GM13977 (cell line): Measurements from ENCODE around the gene AGAP3.

Experiments used
- DNase-seq: peaks from one replicate; pipeline ENCODE4 v3.0.0; 2012; ENCODE audit warnings: low spot score
- in situ Hi-C: fragments of 300-500 bp; cut with MboI; formaldehyde crosslinking; loops from one replicate; pipeline ENCODE4 v1.12.0; 2022; ENCODE audit warnings: low sequenced_read_pairs, low pct_unique_long_range_greater_than_20kb, mixed read lengths, inconsistent platforms; ENCODE audit not compliant: unreplicated experiment
- TF ChIP-seq, protein P1 (sequence below): IDR thresholded peaks from 2 replicates; pipeline ENCODE4 v1.5.1; 2012; ENCODE audit warnings: mild to moderate bottlenecking, control low read depth; ENCODE audit not compliant: insufficient read depth; ENCODE audit errors: extremely low read depth, missing control alignments

AGAP3 gene

DNA sequence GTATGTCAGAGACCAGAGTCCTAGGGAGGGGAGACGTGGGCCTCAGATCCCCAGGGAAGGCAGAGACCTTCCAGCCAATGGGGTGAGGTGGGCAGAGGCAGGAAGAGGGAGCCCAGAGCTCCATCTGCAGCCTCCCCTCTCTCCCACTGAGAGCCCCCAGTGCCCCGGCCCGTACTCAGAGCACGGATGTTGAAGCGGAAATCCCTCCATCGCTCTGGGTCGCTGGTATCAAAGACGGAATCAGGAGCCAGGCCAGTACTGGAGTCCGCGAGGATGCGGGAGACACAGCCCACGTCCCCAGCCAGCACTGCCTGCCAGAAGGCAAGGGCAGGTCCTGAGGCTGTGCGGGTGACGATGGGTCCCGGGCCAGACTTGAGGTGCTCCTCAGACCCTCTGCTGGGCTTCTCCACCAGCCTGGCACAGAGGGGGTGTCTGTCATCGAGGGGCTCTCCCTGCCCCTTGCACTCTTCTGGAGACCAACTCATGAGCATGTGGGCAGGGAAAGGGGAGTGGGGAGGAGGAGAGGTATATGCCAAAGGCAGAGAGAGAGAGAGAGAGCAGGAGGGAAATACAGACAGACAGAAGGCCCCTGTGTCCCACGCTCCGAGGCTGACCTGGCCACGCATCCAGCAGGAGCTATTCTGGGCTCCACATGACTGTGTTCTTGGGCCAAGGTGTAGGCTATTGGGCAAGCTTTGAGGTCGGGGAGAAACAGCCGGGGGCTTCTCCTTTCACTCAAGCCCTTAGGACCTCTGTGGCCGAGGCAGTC is 100.5 kb downstream of the AGAP3 start, which contains the start of gene ASB10:
ASB10 (minus strand) TSS at position 611 of the 769 bp plus-strand sequence; CDS start at position 491, 120 bp downstream.
- in situ Hi-C loops, result no loop called here
- TF ChIP-seq, protein P1, sequence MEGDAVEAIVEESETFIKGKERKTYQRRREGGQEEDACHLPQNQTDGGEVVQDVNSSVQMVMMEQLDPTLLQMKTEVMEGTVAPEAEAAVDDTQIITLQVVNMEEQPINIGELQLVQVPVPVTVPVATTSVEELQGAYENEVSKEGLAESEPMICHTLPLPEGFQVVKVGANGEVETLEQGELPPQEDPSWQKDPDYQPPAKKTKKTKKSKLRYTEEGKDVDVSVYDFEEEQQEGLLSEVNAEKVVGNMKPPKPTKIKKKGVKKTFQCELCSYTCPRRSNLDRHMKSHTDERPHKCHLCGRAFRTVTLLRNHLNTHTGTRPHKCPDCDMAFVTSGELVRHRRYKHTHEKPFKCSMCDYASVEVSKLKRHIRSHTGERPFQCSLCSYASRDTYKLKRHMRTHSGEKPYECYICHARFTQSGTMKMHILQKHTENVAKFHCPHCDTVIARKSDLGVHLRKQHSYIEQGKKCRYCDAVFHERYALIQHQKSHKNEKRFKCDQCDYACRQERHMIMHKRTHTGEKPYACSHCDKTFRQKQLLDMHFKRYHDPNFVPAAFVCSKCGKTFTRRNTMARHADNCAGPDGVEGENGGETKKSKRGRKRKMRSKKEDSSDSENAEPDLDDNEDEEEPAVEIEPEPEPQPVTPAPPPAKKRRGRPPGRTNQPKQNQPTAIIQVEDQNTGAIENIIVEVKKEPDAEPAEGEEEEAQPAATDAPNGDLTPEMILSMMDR, result no peak
- DNase-seq, result no peak

DNA sequence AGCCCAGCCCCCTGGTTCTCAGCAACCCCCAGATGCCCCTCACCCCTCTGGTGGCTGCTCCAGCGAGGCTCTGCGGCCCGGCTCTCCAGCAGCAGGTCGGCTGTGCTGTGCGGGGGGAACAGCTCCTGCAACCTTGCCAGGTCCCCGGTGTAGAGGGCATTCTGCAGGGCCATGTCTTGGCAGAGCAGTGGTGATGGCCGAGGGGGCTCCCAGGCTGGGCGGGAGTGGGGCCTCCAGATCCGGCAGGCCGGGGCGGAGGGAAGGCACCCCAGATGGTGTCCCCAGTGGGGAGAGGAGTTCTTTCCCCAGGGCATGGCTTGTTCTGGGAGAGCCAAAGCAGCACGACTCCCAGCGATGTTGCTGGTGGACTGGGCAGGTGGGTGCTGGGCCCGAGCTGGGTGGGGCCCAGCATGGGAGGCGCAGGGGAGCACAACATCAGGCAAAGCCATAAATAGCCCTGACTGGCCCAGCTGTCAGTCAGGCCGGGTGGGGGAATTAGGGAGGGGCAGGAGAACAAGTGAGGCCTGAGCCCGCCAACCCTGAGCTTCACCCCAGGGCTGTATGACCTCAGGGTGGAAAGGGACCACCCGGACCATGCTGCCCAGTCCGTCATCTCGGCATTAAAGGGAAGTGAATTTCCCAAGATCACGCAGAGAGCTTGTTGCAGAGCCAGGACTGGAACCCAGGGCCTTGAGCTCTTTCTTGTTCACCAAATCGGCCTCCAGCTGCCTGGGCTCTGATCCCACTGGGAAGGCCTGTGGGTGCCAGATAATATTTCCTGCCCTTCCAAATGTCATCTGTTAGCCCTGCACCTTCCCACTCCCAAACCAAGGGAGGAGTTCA is 101.4 kb downstream of the AGAP3 start:
- no peak for DNase-seq
- in situ Hi-C loops, result no loop called here
- TF ChIP-seq, protein P1, result no peak

DNA sequence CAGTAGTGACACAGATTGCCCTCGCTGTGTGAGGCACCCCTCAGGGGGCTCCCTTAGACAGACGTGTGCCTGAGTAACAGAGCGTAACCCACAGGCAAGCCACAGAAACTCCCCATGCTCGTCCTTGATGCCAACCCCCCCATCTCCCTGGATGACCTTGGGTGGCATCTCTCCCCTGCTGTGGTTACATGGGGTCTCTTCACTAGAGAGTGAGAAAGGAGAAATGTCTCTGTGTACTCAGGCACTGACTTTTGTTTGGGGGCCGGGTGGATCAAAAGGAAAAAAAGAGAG is 101.9 kb downstream of the AGAP3 start:
- in situ Hi-C loops, result no loop called here
- TF ChIP-seq, protein P1, result no peak
- no peak for DNase-seq

DNA sequence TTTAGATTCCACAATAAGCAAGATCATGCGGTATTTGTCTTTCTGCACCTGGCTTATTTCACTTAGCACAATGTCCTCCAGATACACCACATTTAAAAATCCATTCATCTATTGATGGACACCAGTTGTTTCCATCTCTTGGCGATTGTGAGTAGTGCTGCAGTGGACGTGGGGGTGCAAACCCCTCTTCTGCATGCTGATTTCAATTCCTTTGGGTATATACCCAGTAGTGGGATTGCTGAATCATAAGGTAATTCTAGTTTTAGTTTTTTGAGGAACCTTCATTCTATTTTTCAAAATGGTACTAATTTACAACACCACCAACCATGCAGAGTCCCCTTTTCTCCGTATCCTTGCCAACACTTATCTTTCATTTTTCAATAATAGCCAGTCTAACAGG is 102.8 kb downstream of the AGAP3 start:
- in situ Hi-C loops, result no loop called here
- TF ChIP-seq, protein P1, result no peak

DNA sequence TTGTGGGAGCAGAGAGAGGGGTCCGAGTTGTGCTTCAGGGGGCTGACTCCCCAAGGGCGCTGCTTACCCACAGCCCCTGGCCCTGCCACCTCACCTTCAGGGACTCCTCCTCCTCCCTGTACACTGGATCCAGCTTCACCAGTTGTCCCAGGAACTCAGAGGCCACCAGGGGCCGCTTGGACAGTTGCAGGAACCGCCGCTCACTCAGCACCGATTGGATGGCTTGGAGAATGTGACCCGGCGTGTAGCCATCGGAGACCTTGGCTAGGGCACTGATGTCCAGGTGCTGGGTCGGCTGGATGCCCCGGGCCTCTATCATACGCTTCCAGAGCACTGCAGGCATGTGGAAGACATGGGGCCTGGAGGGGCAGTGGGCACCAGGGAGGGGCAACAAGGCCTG is 105.3 kb downstream of the AGAP3 start:
- in situ Hi-C loops, result no loop called here
- no peak for DNase-seq
- TF ChIP-seq, protein P1, result no peak

More for the DNA sequence above, 102.8 kb downstream of the AGAP3 start:
- no peak for DNase-seq

DNA sequence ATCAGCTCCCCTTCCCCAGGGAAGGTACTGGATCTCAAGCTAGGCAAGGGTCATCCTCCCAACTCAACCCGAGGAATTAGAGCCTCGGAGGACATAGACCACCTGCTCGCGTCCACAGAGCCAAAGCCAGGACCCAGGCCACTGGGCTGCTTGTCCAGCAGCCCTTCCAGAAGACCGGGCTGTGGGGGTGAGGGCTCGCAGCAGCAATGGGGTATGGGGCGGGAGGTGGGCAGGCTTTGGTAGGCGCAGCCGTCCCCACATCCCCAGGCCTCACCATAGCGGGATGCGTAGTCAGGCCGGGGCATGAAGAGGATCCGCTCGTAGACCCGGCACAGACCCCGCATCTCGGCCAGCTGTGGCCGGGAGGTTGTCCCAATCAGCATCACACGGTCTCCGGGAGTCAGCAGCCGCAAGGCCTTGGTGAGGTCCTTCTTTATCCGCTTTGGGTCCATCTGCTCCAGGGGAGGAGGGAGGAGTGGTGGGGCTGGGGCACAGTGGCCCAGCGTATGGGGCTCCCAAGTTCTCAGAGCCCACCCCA is 105.8 kb downstream of the AGAP3 start:
- DNase-seq, result no peak
- in situ Hi-C loops, result no loop called here
- TF ChIP-seq, protein P1, result no peak
